HEK293 (cell line): ENCODE measurements around the gene UCP2.

Experiments used
- CTCF ChIA-PET: fragments of 350-600 bp; formaldehyde crosslinking; extraction: SDS; loops from one replicate; lab custom pipeline; 2021; ENCODE audit warnings: antibody characterized with exemption; lab: Yijun Ruan, JAX
- POLR2A ChIA-PET: fragments of 300-600 bp; formaldehyde crosslinking; extraction: SDS; loops from one replicate; lab custom pipeline; 2020; ENCODE audit warnings: antibody characterized with exemption, inconsistent platforms; lab: Yijun Ruan, JAX
- H3K27ac ChIP-seq: fragments of 200-500 bp; sonication (Bioruptor generic); 2 replicates; pipeline ENCODE4 v1.5.1; 2014; ENCODE audit warnings: low read depth, low read length, control low read depth, inconsistent platforms; ENCODE audit errors: extremely low read depth
- H3K36me3 ChIP-seq, 2 experiments: fragments of 200-500 bp in 1 of 2; sonication (Bioruptor generic) in 1 of 2; 1 replicate in 1 of 2; 2 replicates in 1 of 2; pipeline ENCODE4 v1.5.1; 2014 to 2017; ENCODE audit warnings: inconsistent platforms in 2 of 2, low read length in 2 of 2; ENCODE audit not compliant: control insufficient read depth in 2 of 2, insufficient read depth in 1 of 2
- H3K4me1 ChIP-seq: fragments of 200-500 bp; sonication (Bioruptor generic); 2 replicates; pipeline ENCODE4 v1.5.1; 2014; ENCODE audit warnings: mild to moderate bottlenecking, low read length, inconsistent platforms; ENCODE audit not compliant: control insufficient read depth, insufficient read depth
- H3K4me3 ChIP-seq: 2 replicates; pipeline ENCODE4 v1.5.1; 2011; ENCODE audit warnings: low read depth, mild to moderate bottlenecking, control low read depth, low read length, moderate library complexity
- H3K9me3 ChIP-seq: fragments of 200-500 bp; sonication (Bioruptor generic); 2 replicates; pipeline ENCODE4 v1.5.1; 2014; ENCODE audit warnings: low read depth, low read length, inconsistent platforms; ENCODE audit not compliant: control insufficient read depth, insufficient read depth
- FEZF1 ChIP-seq: fragments of 450-650 bp; formaldehyde crosslinking; IDR thresholded peaks from 2 replicates; pipeline ENCODE4 v1.5.1; 2016; ENCODE audit warnings: missing biosample characterization, missing genetic modification characterization
- GLI4 ChIP-seq: fragments of 450-650 bp; formaldehyde crosslinking; IDR thresholded peaks from 2 replicates; pipeline ENCODE4 v1.5.1; 2016; ENCODE audit warnings: missing biosample characterization, missing genetic modification characterization
- IKZF3 ChIP-seq: fragments of 450-650 bp; IDR thresholded peaks from 2 replicates; pipeline ENCODE4 v1.5.0; 2018; ENCODE audit warnings: missing biosample characterization, mild to moderate bottlenecking, missing genetic modification characterization, moderate library complexity
- KLF10 ChIP-seq: fragments of 450-650 bp; IDR thresholded peaks from 2 replicates; pipeline ENCODE4 v1.5.1; 2018; ENCODE audit warnings: missing biosample characterization, mild to moderate bottlenecking, missing genetic modification characterization
- KLF8 ChIP-seq: fragments of 450-650 bp; formaldehyde crosslinking; IDR thresholded peaks from 2 replicates; pipeline ENCODE4 v1.5.1; 2016; ENCODE audit warnings: missing biosample characterization, missing genetic modification characterization
- PBX3 ChIP-seq: sonication (generic); formaldehyde crosslinking; IDR thresholded peaks from 2 replicates; pipeline ENCODE4 v1.8.1; 2022; ENCODE audit warnings: mild to moderate bottlenecking, moderate library complexity, missing genetic modification reagents
- RBAK ChIP-seq: fragments of 450-650 bp; formaldehyde crosslinking; IDR thresholded peaks from 2 replicates; pipeline ENCODE4 v1.5.1; 2016; ENCODE audit warnings: missing biosample characterization, missing genetic modification characterization
- REPIN1 ChIP-seq: fragments of 450-650 bp; formaldehyde crosslinking; IDR thresholded peaks from 2 replicates; pipeline ENCODE4 v1.5.1; 2017; ENCODE audit warnings: missing biosample characterization, missing genetic modification characterization, low read depth
- SP2 ChIP-seq: fragments of 450-650 bp; formaldehyde crosslinking; IDR thresholded peaks from 2 replicates; pipeline ENCODE4 v1.5.1; 2016; ENCODE audit warnings: missing biosample characterization, missing genetic modification characterization
- ZBTB17 ChIP-seq: fragments of 450-650 bp; formaldehyde crosslinking; IDR thresholded peaks from 2 replicates; pipeline ENCODE4 v1.5.1; 2016; ENCODE audit warnings: missing biosample characterization, missing genetic modification characterization
- ZBTB48 ChIP-seq: fragments of 450-650 bp; formaldehyde crosslinking; IDR thresholded peaks from 2 replicates; pipeline ENCODE4 v1.5.1; 2016; ENCODE audit warnings: missing biosample characterization, missing genetic modification characterization
- ZBTB6 ChIP-seq: fragments of 450-650 bp; formaldehyde crosslinking; IDR thresholded peaks from 2 replicates; pipeline ENCODE4 v1.5.1; 2017; ENCODE audit warnings: missing biosample characterization, missing genetic modification characterization
- ZBTB8A ChIP-seq: fragments of 450-650 bp; formaldehyde crosslinking; IDR thresholded peaks from 2 replicates; pipeline ENCODE4 v1.5.1; 2016; ENCODE audit warnings: missing biosample characterization, missing genetic modification characterization
- ZNF184 ChIP-seq: fragments of 450-650 bp; IDR thresholded peaks from 2 replicates; pipeline ENCODE4 v1.5.1; 2018; ENCODE audit warnings: missing biosample characterization, mild to moderate bottlenecking, missing genetic modification characterization
- ZNF19 ChIP-seq: fragments of 450-650 bp; formaldehyde crosslinking; IDR thresholded peaks from 2 replicates; pipeline ENCODE4; 2016; ENCODE audit warnings: missing biosample characterization, missing genetic modification characterization, low read depth
- ZNF394 ChIP-seq: fragments of 450-650 bp; formaldehyde crosslinking; IDR thresholded peaks from 2 replicates; pipeline ENCODE4 v1.5.1; 2016; ENCODE audit warnings: missing biosample characterization, missing genetic modification characterization, mild to moderate bottlenecking, moderate library complexity, borderline replicate concordance
- ZNF426 ChIP-seq: fragments of 450-650 bp; formaldehyde crosslinking; IDR thresholded peaks from 2 replicates; pipeline ENCODE4 v1.5.1; 2017; ENCODE audit warnings: missing biosample characterization, missing genetic modification characterization, mild to moderate bottlenecking, inconsistent platforms, moderate library complexity
- ZNF48 ChIP-seq: fragments of 450-650 bp; formaldehyde crosslinking; IDR thresholded peaks from 2 replicates; pipeline ENCODE4 v1.5.1; 2016; ENCODE audit warnings: missing biosample characterization, missing genetic modification characterization
- ZNF530 ChIP-seq: fragments of 450-650 bp; formaldehyde crosslinking; IDR thresholded peaks from 2 replicates; pipeline ENCODE4 v1.5.1; 2016; ENCODE audit warnings: low read depth, missing biosample characterization, missing genetic modification characterization
- ZNF544 ChIP-seq: fragments of 450-650 bp; formaldehyde crosslinking; IDR thresholded peaks from 2 replicates; pipeline ENCODE4 v1.5.0; 2017; ENCODE audit warnings: missing biosample characterization, missing genetic modification characterization
- ZXDB ChIP-seq: fragments of 450-650 bp; formaldehyde crosslinking; IDR thresholded peaks from 2 replicates; pipeline ENCODE4 v1.5.1; 2016; ENCODE audit warnings: missing biosample characterization, missing genetic modification characterization

Gene UCP2

DNA sequence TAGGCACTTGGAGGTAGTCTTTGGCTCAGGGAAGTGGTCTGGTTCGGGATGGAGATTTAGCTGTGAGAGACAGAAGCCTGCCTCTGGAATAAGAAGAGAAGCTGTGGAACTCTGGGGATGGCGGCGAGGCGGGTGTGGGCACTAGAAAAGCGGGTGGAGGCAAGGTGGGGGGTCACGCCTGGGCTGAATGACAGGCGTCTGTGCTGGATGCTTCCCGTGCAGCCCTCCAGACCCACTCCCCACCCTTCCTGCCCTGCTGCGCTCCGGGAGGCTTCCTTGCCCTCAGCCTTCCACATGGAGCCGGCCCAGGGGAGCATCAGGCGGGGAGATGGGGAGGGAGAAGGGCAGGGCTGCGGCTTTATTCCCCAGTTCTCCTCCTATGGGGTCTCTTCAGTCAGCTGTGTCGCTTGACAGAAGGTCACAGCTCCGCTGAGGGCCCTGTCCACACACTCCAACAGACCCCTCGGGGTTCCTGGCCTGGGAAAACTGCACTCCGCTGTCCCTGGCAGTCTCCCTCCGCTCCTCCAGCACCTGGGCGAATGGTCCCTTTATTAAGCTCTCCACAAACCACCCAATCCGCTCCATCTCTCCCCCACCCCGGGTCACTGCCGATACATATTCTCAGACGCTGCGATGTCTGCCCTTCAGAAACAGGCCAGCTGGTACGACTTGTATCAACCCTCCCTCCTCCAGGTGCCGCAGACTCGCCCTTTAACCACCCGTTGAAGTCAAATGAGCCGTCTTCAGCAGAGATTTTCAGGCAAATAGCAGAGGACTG lies 25.6 kb downstream of the UCP2 start:
- TF ChIP-seq ZNF48 (tag by site-specific recombination) (no peak), GLI4 (tag by site-specific recombination) (no peak), ZNF530 (no peak), ZNF394 (no peak), ZNF426 (no peak), ZXDB (tag by site-specific recombination) (no peak), KLF10 (tag by site-specific recombination) (no peak), ZBTB48 (tag by site-specific recombination) (no peak), ZBTB8A (no peak), ZBTB6 (tag by site-specific recombination) (no peak), IKZF3 (no peak), KLF8 (tag by site-specific recombination) (no peak), REPIN1 (tag by site-specific recombination) (no peak)
- ChIA-PET CTCF (interaction anchor here (0.6 kb wide), 1 partner anchor 53 kb away, joined by 3 read pairs; no protein-coding TSS in a partner anchor), POLR2A (interaction anchor here (0.7 kb wide), 1 partner anchor 536 kb away, joined by 5 read pairs; no protein-coding TSS in a partner anchor)

GRCh38 chr11:73951797-73952196 lies 30.8 kb downstream of the UCP2 start:
- CTCF ChIA-PET = no interaction called here
- Histone ChIP-seq H3K36me3 (no peaks in the 10 kb centered on the region), H3K9me3 (no peaks in the 10 kb centered on the region), H3K4me1 (no peaks in the 10 kb centered on the region), H3K4me3 (no peak overlapping the region), H3K27ac (no peak overlapping the region)
- POLR2A ChIA-PET = no interaction called here
- TF ChIP-seq ZNF19 (tag by site-specific recombination) (no peak), PBX3 (no peak), ZNF530 (no peak), REPIN1 (tag by site-specific recombination) (no peak), ZNF544 (no peak), FEZF1 (tag by site-specific recombination) (no peak), ZNF184 (no peak), RBAK (tag by site-specific recombination) (no peak)

More for the DNA sequence above, 25.6 kb downstream of the UCP2 start:
- H3K27ac ChIP-seq = no peak overlapping the region
- H3K4me3 ChIP-seq = no peak overlapping the region
- H3K36me3 ChIP-seq = no peaks in the 10 kb centered on the region
- H3K4me1 ChIP-seq = no peaks in the 10 kb centered on the region
- no peaks in the 10 kb centered on the region for H3K9me3 ChIP-seq

GRCh38 chr11:73950869-73951710 lies 31.6 kb downstream of the UCP2 start, which contains the start of gene DNAJB13:
TSS of gene DNAJB13 (plus strand) at chr11:73951026. CDS start at chr11:73951070, 44 bp downstream.
- Histone ChIP-seq H3K36me3 (no peaks in the 10 kb centered on the region), H3K4me1 (no peaks in the 10 kb centered on the region), H3K4me3 (no peak within 1 kb of the TSS), H3K27ac (no peak within 1 kb of the TSS), H3K9me3 (no peaks in the 10 kb centered on the region)
- peak; percentile 37; the same call in 1 of the 2 replicates for TF ChIP-seq ZBTB17 (tag by site-specific recombination)
- TF ChIP-seq SP2 (tag by site-specific recombination) = no peak
- ChIA-PET CTCF (interaction anchor here (0.9 kb wide), 1 partner anchor 13 kb away, joined by 3 read pairs; no protein-coding TSS in a partner anchor), POLR2A (no interaction called here)
